ENCODE results near the gene CCL17.
"Not testable (repeated sequence)": the region's sequence is repeated elsewhere in the genome, so short reads cannot be mapped to it uniquely, and the experiment has no call there.

Gene CCL17

GRCh38 chr16:57395026-57395425 lies 9.5 kb upstream of the CCL17 start:
- no peak for DNase-seq (ENCODE audit: low read depth in 2 of 2)

- DNase-seq (ENCODE audit: low read depth in 2 of 2): no peak
These were observed 7.8 kb upstream of the CCL17 start for GRCh38 chr16:57396786-57397185.

GRCh38 chr16:57397493-57397892 lies 7.1 kb upstream of the CCL17 start:
- DNase-seq (ENCODE audit: low read depth in 2 of 2): not testable (repeated sequence)

GRCh38 chr16:57401943-57402640 lies 2.5 kb upstream of the CCL17 start:
- no peak for DNase-seq (ENCODE audit: low read depth in 2 of 2)

GRCh38 chr16:57405097-57405496 lies 530 bp downstream of the CCL17 start:
- DNase-seq (ENCODE audit: low read depth in 2 of 2): no peak

- no peak for DNase-seq (ENCODE audit: low read depth in 2 of 2)
These were observed 2.3 kb downstream of the CCL17 start for GRCh38 chr16:57406881-57407280.

- DNase-seq (ENCODE audit: low read depth in 2 of 2): no peak
These were observed 3.2 kb downstream of the CCL17 start for GRCh38 chr16:57407521-57408353.

GRCh38 chr16:57409065-57409464 lies 4.5 kb downstream of the CCL17 start:
- no peak for DNase-seq (ENCODE audit: low read depth in 2 of 2)

- DNase-seq (ENCODE audit: low read depth in 2 of 2): no peak
These were observed 5.5 kb downstream of the CCL17 start for GRCh38 chr16:57409870-57410587.

- no peak for DNase-seq (ENCODE audit: low read depth in 2 of 2)
These were observed 6.9 kb downstream of the CCL17 start for GRCh38 chr16:57411362-57411976.

- DNase-seq (ENCODE audit: low read depth in 2 of 2): no peak
These were observed 8.0 kb downstream of the CCL17 start for GRCh38 chr16:57412584-57412983.

GRCh38 chr16:57413301-57413730 lies 8.7 kb downstream of the CCL17 start:
- DNase-seq (ENCODE audit: low read depth in 2 of 2): no peak

GRCh38 chr16:57413733-57414132 lies 9.2 kb downstream of the CCL17 start:
- no peak for DNase-seq (ENCODE audit: low read depth in 2 of 2)

GRCh38 chr16:57416084-57416483 lies 11.5 kb downstream of the CCL17 start:
- DNase-seq (ENCODE audit: low read depth in 2 of 2): no peak

- no peak for DNase-seq (ENCODE audit: low read depth in 2 of 2)
These were observed 14.9 kb downstream of the CCL17 start for GRCh38 chr16:57419506-57419905.

- DNase-seq (ENCODE audit: low read depth in 2 of 2): peak; percentile 25
These were observed 17.7 kb downstream of the CCL17 start for GRCh38 chr16:57422026-57422944.

GRCh38 chr16:57423152-57423551 lies 18.6 kb downstream of the CCL17 start:
- no peak for DNase-seq (ENCODE audit: low read depth in 2 of 2)

GRCh38 chr16:57424583-57424982 lies 20.0 kb downstream of the CCL17 start:
- no peak for DNase-seq (ENCODE audit: low read depth in 2 of 2)

- DNase-seq (ENCODE audit: low read depth in 2 of 2): no peak
These were observed 21.8 kb downstream of the CCL17 start for GRCh38 chr16:57426356-57426755.

GRCh38 chr16:57427307-57427706 lies 22.7 kb downstream of the CCL17 start:
- DNase-seq (ENCODE audit: low read depth in 2 of 2): no peak

GRCh38 chr16:57427824-57428223 lies 23.3 kb downstream of the CCL17 start:
- no peak for DNase-seq (ENCODE audit: low read depth in 2 of 2)

Data from fibroblast of skin of left biceps (primary cell).